Daoy (cell line): ENCODE data around the gene NT5DC3. TPM values are rescaled to one million over a fixed set of nuclear protein-coding genes. Genes with fewer than 3 reads are reported as not detected.

ENCODE experiments used
- DNase-seq: peaks from one replicate; pipeline ENCODE4 v3.0.0-alpha.2; 2015; ENCODE audit warnings: low read depth
- total RNA-seq: library from RNA; depleted of rRNA; stranded (reverse); fragments of >200 nt; shearing (Covaris generic); gene quantifications from 2 replicates; pipeline ENCODE4 v1.2.3, GENCODE V29; 2014

NT5DC3 gene
- total RNA-seq, 1 experiment from 2014 or later, result 14.5 TPM

DNA sequence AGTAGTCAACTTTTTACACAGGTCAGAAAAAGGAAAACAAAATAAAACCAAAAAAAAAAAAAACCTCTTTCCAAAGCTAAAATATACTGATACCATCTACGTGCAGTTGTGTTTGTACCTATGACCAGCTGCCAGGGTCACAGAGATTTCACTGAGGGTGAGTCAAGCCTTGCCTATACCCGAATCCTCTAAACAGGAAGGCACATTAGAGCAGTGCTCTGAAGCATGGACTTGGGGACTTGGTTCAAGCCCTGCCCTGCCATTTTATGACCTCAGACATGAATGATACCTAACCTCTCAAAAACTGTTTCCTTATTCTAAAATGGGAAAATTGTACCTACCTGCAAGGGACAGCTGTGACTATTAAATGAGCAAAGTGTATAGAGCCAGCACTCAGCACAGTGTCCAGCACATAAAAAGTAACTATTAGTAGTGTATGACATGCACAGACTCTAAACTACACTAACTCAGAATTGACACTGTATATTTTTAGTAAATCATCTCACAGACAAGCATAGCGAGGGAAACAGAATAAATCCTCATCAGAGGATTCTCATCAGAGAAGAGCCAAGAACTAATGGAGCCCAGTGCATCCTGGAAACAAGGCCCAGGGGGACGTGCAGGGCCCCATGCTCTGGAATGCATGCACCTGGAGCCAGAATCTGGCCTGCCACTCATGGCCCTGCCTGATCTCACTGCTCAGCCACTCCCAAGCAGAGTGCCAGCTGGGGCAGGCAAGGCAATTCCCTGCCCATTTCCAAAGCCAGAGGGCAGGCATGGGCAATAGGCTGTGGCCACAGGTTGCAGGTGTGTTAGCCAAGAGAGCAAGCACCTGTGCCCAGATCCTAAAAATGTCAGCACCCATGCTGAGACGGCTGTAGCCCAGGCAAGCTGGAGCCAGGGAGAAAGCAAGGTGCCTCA lies 57.0 kb downstream of the NT5DC3 start:
- DNase-seq, result no peak

DNA sequence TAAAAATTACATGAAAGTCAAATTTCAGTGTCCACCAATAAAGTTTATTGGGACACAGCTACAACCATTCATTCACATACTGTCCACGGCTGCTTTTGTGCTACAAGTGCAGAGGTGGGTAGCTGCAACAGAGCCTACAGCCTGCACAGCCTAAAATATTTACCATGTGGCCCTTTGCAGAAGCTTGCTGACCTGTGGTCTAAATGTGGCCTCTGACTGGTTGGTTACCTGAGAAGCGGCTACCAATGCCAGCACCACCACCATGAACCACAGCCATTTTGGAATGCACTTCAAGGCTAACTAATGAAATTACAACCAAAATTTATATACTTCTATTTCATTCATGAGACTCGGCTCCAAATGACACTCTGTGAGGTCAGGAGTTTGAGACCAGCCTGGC lies 58.6 kb downstream of the NT5DC3 start:
- DNase-seq, result no peak

DNA sequence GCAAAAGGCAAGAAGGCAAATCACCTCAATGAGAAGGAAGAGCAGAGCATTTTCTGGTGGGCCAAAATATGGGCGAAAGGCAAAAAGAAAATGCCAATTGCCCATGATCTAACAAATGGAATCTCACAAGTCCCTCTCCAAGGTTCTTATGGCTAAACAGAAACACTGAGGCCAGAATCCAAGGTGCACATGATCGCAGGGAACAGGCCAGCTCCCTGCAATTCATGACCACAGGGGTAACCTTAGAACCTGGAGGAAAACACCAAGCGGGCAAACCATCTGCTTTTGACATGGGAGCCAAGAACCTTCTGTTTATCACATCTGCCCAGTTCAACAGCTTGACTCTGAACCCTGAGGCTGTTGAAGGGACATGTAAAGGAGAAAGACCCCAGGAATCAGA lies 60.0 kb downstream of the NT5DC3 start:
- DNase-seq, result no peak

DNA sequence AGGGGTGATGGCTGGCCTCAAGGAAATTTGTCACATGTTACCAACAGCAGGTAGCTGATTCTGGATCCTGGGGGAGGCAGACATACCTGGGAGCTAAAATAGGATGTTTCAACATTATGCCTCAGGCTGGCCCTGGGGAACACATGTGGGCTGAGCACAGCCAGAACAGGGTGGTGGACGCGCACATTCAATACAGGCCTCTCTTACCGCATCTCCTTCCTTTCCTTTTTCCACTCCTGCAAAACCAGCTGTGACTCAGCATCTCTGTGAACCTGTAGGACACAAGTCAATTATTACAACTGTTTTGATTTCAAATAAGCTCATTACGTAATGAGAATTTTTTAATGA lies 61.0 kb downstream of the NT5DC3 start:
- no peak for DNase-seq

DNA sequence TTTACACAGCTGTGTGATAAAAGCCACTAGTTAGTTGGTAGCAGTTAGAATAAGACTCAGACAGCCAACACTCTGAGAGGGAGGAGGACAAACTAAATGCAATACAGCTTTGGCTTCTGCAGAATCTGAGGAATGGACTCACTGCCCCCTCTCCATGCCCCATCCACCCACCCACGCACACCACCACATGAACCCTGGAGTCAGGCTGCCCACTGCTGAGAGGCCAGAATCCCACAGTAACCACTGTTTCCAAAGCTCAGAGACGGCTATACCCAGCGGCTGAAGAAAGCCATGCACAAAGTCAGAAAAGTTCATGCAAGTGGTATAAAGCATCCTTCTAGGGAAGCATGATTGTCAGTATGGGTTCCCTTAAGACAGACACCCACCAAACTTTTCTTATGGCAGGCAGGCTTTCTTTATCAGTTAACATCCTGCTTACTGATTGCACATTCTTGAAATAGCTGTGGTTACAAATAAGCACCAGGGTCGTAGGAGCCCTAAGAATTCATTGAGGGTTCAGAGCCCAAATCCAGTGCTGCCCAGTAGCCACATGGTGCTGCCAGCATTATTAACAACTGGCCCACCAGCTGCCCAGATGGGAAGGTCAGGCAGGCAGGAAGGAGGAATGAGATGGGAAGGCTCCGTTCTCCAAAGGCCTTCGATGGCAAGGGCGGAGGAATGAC lies 61.5 kb downstream of the NT5DC3 start:
- DNase-seq, result no peak

DNA sequence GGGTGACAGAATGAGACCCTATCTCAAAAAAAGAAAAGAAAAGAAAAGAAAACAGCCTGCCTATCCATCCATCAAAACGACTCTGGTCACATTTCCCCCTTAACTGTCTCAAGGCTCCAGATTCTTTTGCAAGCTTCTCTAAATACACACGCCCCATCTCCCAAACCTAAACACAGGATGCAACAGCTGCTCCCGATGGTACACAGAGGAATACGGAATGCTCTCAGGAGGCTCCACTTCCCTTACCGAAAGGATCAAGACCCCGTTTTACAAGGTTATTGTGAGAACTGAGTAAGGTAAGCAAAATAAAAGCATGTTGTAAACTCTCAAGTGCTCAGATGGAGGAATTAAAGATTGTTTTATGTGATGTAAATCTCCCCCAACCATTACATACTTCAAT lies 62.3 kb downstream of the NT5DC3 start:
- DNase-seq, result no peak

DNA sequence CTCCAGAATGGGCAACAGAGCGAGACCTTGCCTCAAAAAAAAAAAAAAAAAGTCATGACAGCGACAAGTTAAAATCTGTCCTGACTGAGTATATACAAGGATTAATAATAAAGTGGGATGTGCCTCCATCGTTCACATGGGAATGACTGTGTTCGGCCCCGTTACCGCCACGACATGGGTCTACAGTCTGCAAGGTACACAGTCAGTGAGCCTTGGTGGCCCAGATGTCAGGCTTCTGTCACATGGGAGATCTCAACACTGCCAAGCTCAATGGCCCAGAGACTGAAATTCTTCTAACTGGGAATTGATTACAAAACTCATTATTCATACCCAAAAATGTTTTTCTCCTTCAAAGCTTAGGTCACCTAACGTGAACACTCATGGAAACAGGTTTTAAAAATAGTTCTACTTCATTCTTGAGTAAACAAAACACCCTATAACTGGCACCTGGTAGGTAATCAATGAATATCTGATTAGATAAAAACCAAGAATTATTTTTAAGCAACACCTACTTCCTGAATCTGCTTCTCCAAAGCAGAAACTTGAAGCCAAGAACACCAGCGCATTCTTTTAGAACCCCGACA lies 66.0 kb downstream of the NT5DC3 start:
- no peak for DNase-seq

DNA sequence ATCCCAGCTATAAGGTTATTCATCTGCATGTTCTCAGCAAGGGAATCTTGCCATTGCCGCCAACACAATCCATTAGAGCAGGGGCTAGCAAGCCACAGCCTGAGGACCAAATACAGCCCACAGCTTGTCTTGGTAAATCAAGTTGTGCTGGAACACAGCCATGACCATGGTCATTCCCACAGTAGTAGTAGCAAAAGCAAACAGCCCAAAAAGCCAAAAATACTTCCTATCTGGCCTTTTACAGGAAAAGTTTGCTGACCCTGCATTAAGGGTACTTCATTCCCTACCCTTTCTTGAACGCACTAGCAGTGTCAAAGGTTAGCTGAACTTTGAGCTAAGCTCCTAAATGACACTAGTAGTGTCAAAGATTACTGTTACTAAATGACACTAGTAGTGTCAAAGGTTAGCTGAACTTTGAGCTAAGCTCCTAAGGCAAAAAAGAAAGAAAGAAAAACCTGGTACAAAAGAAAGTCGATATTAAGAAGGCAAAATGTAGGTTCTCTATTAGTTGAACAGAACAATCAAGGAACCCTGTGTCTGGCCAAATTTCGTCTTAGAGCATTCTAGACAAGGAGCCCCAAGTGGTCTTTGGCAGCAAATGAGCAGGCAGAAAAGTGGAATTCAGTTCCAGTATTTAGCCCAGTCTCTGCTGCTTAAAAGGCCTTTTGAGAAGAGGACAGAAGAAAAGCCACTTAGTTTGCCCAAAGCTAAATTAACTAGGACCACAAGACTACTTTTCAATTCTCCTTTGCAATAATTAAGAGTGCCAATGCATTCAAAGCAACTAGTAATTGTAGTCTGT lies 67.7 kb downstream of the NT5DC3 start:
- DNase-seq, result no peak

DNA sequence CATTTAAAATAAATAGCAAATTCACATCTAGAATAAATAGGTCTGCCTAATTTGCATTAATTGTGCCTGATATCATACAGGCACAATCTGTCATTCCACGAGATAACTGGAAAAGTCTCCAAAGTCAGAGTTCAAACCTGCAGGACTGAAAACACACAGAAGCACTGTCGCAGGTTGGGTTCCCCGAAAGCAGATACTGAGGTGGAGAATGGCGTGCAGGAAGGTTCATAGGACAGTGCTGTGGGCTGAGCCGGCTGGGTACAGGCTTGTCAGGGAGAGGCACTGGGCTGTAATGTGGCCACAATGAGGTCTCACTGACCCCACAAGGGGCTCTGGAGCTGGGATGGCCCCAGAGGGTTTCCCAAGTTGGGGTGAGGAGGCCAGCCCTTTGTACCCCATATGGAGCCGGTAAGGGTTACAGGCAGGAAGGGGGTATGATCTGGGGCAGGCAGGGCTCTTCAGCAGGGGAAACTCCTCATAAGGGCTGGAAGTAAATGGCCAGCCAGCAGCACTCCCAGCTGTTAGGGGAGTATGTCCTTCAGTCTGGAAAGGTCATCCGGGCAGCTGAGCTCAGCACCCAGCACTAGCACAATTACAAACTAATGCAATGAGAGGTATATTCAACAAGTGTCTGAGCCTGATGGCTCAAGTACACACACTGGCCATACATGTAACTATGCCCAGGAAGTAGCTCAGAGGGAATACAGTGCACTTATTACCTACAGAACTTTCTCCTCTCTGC lies 68.5 kb downstream of the NT5DC3 start:
- DNase-seq, result no peak

DNA sequence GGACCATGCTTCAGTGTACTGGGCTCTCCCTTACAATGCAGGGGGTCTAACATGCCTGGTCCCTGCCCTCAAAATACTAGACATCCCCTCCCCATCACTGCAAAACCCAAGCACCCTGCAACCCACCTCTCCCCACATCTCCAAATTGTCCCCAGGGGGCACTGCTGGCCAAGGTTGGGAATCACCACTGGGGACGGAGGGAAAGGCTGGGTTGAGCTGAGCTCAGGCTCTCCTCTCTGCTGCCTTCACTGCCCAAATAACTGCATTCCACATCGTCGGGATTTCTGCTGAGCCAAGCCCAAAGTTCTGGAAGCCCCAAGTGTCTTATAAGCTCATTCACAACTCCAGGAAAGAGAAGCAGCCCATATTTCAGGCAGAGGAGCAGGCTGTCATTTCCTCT lies 69.6 kb downstream of the NT5DC3 start:
- peak; percentile 61 for DNase-seq

DNA sequence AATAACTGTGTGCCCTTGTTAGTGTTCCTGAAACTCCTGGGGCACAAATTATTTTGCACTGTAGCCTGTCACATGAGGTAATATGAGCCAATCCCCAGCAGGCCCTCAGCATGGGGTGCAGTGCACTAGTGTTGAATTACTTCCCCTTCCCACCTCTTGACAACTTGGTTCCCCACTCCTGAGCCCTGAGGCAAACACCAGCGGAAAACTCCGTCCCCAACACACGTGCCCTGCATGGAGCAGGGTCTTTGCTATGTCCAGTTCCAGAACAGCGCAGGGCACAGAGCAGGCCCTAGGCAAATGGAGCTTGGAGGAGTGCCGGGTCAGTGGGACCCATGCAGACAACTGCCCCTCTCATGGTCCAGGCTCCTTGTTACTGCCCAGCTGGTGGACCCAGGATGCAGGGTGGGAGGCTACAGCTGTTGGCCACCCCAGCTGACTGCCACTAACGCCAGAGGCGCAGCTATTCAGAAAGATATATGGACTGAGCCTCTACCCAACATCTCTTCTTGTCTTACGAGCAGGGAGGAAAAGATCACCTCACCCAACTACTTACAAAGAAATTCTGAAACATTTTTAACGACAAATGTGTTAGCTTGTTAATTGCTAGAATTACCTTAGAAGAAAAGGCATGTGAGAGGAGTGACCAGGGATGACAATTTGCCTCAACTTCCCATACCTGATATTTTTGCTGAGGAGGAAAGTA lies 71.6 kb downstream of the NT5DC3 start:
- no peak for DNase-seq

DNA sequence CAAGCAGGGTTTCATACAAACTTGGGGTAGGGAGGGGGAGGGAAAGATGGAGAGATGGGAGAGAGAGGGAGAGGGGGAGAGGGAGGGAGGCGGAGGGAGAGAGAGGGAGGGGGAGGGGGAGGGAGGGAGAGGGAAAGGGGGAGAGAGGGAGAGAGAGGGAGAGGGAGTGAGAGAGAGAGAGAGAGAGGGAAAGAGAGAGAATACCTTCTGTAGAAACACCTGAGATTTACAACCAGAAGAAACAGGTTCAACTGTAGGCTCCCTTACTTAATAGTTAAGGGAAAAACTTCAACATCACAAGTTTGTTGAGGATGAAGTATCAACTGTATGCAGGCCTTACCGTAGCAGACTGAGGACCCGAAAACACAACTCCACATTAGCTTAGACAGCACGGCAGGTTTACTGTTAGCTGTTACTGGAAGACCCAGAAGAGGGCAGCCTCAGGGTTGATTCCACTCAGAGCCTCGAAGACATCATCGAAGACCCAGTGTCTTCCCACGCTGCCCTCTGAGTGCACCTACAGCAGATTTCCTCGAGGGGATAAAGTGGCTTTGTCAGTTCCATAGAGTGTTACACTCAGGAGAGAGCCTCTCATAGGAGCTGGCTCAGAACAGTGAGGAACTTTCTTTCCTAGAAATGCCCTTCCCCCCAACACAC lies 72.4 kb downstream of the NT5DC3 start:
- no peak for DNase-seq

DNA sequence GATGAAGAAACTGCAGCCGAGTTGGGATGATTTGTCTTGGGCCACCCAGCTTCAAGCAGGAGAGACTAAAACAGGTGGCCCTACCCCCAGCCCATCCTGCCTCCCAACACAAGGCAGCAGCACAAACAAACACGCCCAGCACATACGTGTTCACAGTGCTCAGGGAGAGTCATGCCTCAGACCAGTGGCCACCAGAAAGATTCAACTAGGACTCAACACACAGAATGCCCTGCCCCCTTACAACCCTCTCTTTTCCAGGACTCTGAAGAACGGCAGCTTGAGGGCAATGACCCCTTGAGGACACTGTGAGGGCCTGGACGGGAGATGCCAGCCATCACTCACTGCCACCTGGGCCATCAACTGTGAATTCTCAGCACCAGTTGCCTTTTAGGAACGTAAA lies 75.0 kb downstream of the NT5DC3 start:
- DNase-seq, result no peak

DNA sequence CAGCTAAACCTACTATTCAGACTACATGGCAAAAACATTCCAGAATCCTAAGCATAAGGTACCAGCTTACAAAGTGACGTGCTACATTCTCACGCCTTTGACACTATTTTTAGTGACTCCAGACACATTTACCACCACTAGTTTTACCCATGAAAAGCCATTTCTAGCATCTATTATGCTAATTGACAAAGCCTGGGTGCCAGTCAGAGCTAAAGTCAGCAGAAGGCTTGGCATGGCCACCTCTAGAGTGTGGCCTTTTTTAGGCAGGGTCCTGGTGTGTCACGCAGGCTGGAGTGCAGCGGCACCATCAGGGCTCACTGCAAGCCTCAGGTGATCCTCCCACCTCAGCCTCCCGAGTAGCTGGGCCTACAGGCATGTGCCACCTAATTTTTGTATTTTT lies 75.7 kb downstream of the NT5DC3 start:
- DNase-seq, result no peak

DNA sequence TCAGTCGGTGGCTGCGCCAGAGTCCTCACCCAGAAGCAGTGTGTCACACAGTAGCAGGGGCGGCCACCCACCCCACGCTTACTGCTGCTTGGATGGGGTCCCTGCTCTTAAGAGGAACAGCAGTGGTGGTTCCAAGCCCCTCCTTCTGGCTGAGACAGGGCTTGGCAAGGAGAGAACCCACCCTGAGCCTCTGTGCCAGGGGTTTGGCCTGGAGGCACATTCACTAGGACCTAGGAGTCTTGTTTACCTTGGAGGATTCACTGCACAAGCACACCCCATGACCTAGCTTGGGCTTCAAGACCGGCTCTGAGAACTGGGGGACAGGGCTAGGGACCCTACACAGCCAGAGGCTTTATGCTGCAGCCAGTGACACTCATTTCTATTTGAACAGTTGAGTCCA lies 78.6 kb downstream of the NT5DC3 start:
- no peak for DNase-seq

DNA sequence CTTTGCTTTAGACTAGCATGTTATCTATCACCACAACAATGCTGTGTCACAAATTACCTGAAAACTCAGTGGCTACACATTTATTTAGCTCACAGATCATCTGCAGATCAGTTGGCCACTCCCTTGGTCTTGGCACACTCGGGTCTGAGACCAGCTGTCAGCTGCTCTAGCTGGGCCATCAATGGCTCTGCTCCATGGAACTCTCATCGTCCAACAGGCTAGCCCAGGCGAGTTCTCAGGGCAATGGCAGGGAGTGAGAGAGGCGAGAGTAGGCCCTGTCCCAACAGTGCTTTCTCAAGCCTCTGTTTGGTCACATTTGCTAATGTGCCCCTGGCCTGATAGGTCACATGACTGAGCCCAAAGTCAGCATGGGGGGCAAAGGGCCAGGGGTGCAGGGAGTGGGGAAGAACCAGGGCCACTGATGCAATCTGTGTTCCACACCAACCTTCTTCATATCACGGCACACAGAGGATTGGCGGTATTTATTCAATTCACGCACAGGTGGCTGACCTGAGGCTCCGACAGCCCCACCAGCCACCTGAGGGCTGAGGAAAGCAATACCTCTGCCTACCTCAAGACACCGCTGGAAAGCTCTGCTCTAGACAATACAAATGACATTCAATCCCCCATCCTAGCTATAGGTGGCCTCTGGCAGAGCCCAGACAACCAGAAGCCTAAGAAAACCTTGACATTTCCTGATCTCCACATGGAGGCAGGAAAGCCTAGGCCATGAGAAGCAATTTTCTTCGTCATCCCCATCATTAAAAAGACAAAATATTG lies 82.5 kb downstream of the NT5DC3 start:
- no peak for DNase-seq

DNA sequence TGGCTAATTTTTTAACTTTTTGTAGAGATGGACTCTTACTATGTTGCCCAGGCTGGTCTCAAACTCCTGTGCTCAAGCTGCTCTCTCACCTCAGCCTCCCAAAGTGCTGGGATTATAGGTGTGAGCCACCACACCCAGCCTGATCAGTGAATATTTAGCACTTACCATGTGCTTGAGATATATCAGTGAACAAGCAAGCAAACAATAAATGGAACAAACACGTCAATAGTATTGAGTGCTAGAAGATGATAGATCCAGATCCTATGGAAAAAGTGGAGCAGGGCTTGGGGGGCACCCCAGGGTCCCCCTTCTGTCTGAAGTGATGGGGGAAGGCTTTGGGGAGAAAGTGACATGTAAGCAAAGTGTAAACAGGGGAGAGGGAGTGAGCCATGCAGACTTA lies 83.8 kb downstream of the NT5DC3 start:
- no peak for DNase-seq

DNA sequence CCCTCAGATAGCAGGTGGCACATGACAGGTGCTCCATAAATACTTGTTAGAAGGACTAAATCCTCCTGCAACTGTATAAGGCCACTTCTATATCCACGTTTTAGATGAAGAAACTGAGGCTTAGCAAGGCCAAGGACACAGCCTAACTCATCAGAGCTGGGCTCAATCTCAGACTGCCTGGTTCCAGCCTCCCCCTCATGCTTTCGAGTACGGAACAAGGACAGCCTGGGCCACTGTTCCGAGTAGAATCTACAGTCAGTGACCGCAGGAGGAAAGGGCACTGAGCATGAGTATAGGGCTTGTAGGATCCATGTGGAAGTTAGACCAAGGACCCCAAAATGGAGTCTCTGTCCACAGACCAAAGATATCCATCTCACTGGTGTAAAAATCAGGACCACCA lies 84.6 kb downstream of the NT5DC3 start:
- no peak for DNase-seq

DNA sequence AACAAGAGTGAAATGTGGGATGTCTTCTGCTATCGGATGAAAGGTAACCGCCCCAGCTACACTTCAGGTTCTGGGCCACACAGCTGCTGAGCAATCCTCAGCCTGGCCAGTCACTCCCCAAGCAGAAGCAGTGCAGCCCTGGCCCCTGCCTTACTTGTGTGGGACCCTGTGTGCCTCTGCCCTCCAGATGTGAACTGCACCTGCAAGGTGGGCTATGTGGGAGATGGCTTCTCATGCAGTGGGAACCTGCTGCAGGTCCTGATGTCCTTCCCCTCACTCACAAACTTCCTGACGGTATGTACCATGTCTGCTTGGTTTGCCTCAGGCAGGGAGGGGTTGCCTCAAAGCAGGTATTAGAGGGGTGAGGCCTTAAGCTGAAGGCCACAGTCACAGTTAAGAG lies 85.6 kb downstream of the NT5DC3 start:
- no peak for DNase-seq

DNA sequence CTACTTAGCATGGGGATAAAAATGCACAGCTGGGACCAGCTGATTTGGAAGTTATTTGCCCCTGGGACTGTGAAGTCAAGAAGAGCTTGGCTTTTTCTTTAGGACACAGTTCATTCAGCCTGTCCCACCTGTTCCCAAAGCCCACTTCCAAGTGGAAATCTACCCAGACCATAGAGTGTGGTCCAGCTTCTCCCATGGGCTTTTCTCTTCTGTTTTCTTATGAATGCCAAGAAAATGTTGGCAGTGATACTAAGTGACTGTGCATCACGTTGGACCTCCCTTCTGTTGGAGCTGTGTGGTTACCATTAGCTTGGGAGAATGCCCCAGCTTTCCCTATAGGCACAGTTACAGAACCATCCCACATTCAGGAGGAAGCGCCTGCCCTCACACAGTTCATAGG lies 89.4 kb downstream of the NT5DC3 start:
- DNase-seq, result no peak
